ENCODE data around the gene IQCM. TPM values are rescaled to one million over a fixed set of nuclear protein-coding genes. Genes with fewer than 3 reads are reported as not detected.

Gene IQCM, protein sequence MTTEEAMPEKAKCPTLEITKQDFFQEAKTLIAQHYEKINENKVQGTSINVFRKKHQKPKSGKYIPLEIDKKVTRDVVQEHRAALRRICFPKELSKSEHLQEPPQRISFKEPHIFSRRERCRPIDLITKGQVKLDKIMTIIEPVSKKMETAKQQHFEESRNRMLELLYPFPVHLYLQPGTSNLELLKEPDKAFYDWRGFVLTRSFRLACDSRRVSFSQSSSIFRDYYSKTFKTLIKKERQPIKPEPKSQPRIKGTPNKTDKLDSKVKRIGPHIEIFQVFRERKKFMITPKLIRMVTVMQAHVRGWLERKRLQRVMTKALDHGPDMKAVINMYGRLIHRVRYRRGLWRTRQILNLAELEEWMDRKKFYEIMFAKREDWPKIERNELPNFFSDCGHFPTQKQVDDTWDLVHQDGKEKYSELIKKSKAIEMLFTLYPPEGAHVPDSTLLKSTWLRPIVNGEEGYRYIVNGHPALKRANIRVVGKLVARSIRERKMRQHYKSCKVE
- total RNA-seq, result not detected in 2 replicates

DNA sequence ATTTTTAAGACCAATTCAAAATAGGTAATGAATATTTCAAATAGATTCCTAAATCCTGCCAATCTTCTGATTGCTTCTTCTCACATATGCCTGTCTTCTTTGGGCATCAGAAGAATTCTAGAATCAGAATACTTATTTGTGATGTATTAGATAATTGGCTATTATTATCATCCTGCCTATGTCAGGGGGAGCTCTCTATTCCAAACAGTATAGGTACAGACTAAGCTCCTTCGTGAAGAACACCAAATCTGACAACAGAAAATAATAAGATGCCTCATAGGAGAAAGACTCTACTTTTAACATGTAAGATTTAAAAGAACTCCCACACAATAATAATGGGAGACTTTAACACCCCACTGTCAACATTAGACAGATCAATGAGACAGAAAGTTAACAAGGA, at the start of gene IQCM:
IQCM (minus strand) TSS at position 101 of the 400 bp plus-strand sequence. CDS start 73,152 bp downstream, outside the sequence.
- POLR2A ChIA-PET, result no interaction called here
- no peak for DNase-seq
- no peak for ATAC-seq (ENCODE audit: low read depth)

DNA sequence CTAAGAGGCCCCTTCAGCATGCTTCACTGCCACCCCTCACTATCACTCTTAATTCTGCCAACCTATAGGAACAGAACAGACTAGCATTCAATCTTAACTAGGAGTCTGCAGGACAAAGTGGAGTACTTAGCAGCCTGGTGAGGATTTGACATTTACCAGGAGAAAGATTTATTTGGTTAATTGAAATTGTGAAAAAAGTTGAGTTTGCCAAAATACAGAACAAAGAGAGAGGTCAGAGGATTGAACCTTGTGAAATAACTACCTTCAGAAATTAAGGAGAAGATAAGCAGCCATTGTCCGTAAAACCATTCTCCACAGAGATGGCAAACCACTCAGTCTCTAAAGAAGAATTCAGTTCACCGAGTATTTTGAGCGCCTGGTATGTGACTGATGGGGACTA, 41.8 kb upstream of the IQCM start:
- TF ChIP-seq, protein P1, sequence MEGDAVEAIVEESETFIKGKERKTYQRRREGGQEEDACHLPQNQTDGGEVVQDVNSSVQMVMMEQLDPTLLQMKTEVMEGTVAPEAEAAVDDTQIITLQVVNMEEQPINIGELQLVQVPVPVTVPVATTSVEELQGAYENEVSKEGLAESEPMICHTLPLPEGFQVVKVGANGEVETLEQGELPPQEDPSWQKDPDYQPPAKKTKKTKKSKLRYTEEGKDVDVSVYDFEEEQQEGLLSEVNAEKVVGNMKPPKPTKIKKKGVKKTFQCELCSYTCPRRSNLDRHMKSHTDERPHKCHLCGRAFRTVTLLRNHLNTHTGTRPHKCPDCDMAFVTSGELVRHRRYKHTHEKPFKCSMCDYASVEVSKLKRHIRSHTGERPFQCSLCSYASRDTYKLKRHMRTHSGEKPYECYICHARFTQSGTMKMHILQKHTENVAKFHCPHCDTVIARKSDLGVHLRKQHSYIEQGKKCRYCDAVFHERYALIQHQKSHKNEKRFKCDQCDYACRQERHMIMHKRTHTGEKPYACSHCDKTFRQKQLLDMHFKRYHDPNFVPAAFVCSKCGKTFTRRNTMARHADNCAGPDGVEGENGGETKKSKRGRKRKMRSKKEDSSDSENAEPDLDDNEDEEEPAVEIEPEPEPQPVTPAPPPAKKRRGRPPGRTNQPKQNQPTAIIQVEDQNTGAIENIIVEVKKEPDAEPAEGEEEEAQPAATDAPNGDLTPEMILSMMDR (IDR thresholded peaks at IDR 0.05), result no peak
- Mint-ChIP-seq H3K27ac (no peak overlapping the region), H3K9me3 (peaks cover 7% of the 10 kb centered on the region), H3K36me3 (ENCODE audit: low read depth) (no peaks in the 10 kb centered on the region), H3K4me1 (no peaks in the 10 kb centered on the region), H3K4me3 (no peak overlapping the region), H3K27me3 (no peaks in the 10 kb centered on the region)
- ATAC-seq (ENCODE audit: low read depth), result no peak
- intact Hi-C loops (cut with micrococcal nuclease), result no loop called here
- ChIA-PET POLR2A (no interaction called here), CTCF (no interaction called here)
- no peak for DNase-seq

More for the DNA sequence above, at the start of gene IQCM:
- intact Hi-C loops (cut with micrococcal nuclease), result no loop called here
- Mint-ChIP-seq H3K4me1 (no peaks in the 10 kb centered on the region), H3K9me3 (no peaks in the 10 kb centered on the region), H3K27me3 (no peaks in the 10 kb centered on the region), H3K27ac (no peak within 1 kb of the TSS), H3K36me3 (ENCODE audit: low read depth) (no peaks in the 10 kb centered on the region), H3K4me3 (no peak within 1 kb of the TSS)
- TF ChIP-seq, protein P1 (IDR thresholded peaks at IDR 0.05), result no peak
- CTCF ChIA-PET, result no interaction called here

DNA sequence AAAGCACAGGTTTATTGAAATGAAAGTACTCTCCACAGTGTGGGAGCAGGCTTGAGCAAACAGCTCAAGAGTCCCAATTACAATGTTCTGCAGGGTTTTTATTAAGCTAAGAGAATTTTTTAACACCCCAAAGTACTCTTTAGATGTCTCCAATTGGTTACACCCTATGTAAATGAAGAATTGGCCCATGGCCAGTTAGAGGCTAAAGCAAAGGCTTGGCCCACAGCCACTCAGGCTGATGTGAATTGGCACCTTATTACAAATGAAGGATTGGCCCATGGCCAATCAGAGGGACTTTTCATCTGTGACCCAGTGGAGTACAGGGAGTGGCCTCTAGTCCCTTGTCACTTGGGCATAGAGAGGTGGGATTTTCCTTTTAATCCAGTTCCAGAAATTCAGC, 30.1 kb upstream of the IQCM start:
- Mint-ChIP-seq H3K27me3 (no peaks in the 10 kb centered on the region), H3K4me1 (no peaks in the 10 kb centered on the region), H3K27ac (no peak overlapping the region), H3K4me3 (no peak overlapping the region), H3K36me3 (ENCODE audit: low read depth) (no peaks in the 10 kb centered on the region), H3K9me3 (no peaks in the 10 kb centered on the region)
- ChIA-PET POLR2A (no interaction called here), CTCF (no interaction called here)
- intact Hi-C loops (cut with micrococcal nuclease), result no loop called here
- ATAC-seq (ENCODE audit: low read depth) (no peak), DNase-seq (no peak)
- TF ChIP-seq, protein P1 (IDR thresholded peaks at IDR 0.05), result no peak

DNA sequence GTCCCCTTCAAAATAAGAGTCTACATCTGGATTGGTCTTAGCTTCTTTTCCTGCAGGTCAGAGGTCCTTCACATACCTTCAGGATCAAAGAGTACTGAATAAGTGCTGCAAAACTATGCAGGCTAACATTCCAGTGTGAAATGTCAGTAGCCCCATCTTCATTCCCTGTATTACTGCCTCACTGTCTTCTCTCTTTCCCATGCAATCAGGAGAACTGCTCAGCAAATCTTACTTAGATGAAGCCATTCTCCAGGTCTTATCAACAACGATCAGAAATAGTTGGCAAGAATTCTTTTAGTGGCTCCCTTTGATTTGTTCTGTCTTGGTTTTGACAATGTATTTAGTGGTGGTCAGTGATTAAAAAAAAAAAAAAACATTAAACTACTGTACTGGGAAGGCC, 26.0 kb upstream of the IQCM start:
- intact Hi-C loops (cut with micrococcal nuclease), result no loop called here
- Mint-ChIP-seq H3K27ac (no peak overlapping the region), H3K4me3 (no peak overlapping the region), H3K4me1 (no peaks in the 10 kb centered on the region), H3K36me3 (ENCODE audit: low read depth) (no peaks in the 10 kb centered on the region), H3K9me3 (no peaks in the 10 kb centered on the region), H3K27me3 (no peaks in the 10 kb centered on the region)
- ChIA-PET CTCF (no interaction called here), POLR2A (no interaction called here)
- ATAC-seq (ENCODE audit: low read depth), result no peak
- DNase-seq, result no peak
- TF ChIP-seq, protein P1 (IDR thresholded peaks at IDR 0.05), result no peak

DNA sequence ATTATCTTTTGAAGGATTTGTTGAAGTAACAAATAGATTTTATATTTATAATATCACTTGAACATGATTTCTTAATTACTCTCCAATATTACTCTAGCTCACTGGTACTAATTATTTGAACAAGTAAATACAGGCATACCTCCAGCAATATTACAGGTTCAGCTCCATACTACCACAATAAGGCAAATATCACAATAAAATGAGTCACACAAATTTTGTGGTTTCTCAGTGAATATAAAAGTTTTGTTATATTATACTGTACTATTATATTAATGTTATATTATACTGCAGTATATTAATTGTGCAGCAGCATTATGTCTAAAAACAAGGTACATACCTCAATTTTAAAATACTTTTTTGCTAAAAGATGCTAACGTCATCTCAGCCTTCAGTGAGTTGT, 22.4 kb upstream of the IQCM start:
- no peaks in the 10 kb centered on the region for H3K4me1 Mint-ChIP-seq
- ChIA-PET POLR2A (no interaction called here), CTCF (no interaction called here)
- no peaks in the 10 kb centered on the region for H3K36me3 Mint-ChIP-seq (ENCODE audit: low read depth)
- no peaks in the 10 kb centered on the region for H3K27me3 Mint-ChIP-seq
- peaks cover 3% of the 10 kb centered on the region for H3K9me3 Mint-ChIP-seq
- TF ChIP-seq, protein P1 (IDR thresholded peaks at IDR 0.05), result no peak
- no peak overlapping the region for H3K4me3 Mint-ChIP-seq
- H3K27ac Mint-ChIP-seq, result no peak overlapping the region
- intact Hi-C loops (cut with micrococcal nuclease), result no loop called here
- ATAC-seq (ENCODE audit: low read depth) (no peak), DNase-seq (no peak)
